SK-N-SH (cell line): Measurements from ENCODE around the gene SYT6. TPM values are rescaled to one million over a fixed set of nuclear protein-coding genes. Genes with fewer than 3 reads are reported as not detected.

Experiments
- CTCF ChIA-PET: fragments of 300-600, 350-600 bp; formaldehyde crosslinking; extraction: SDS; loops from one replicate; lab custom pipeline; 2021; lab: Yijun Ruan, JAX
- POLR2A ChIA-PET: fragments of 350-600 bp; sonication (Branson Sonifier 250); formaldehyde crosslinking; extraction: SDS; loops from one replicate; lab custom pipeline; 2020; ENCODE audit warnings: antibody characterized with exemption, inconsistent platforms; lab: Yijun Ruan, JAX
- DNase-seq: peaks from one replicate; pipeline ENCODE4 v3.0.0; 2012
- H2AFZ ChIP-seq: fragments of 200-600 bp; sonication (generic); 2 replicates; pipeline ENCODE4 v1.8.1; 2016; ENCODE audit warnings: antibody characterized with exemption, mild to moderate bottlenecking, low read depth
- H3F3A ChIP-seq: fragments of 200-600 bp; sonication (generic); replicated peaks from 2 replicates; pipeline ENCODE3; 2016; ENCODE audit warnings: antibody characterized with exemption, mild to moderate bottlenecking; ENCODE audit not compliant: insufficient read depth
- H3K27ac ChIP-seq, 2 experiments: fragments of 200-500 bp in 1 of 2; fragments of 200-600 bp in 1 of 2; sonication (Bioruptor generic) in 1 of 2; sonication (generic), shearing (Covaris generic) in 1 of 2; 2 replicates each; pipeline versions ENCODE4 v1.5.1 to v1.6.1; 2014 to 2016; ENCODE audit warnings: low read depth in 2 of 2, inconsistent platforms in 1 of 2, low read length in 1 of 2, mild to moderate bottlenecking in 1 of 2, mixed read lengths in 1 of 2
- H3K27me3 ChIP-seq: fragments of 200-600 bp; sonication (generic), shearing (Covaris generic); 2 replicates; pipeline ENCODE4 v1.6.1; 2016; ENCODE audit warnings: mixed run types; ENCODE audit not compliant: insufficient read depth
- H3K36me3 ChIP-seq, 2 experiments: fragments of 200-500 bp in 1 of 2; fragments of 200-600 bp in 1 of 2; sonication (Bioruptor generic) in 1 of 2; sonication (generic) in 1 of 2; replicated peaks in 1 of 2; 2 replicates each; pipeline versions ENCODE3 to v1.5.1; 2014 to 2016; ENCODE audit warnings: low read length in 1 of 2, mild to moderate bottlenecking in 1 of 2; ENCODE audit not compliant: insufficient read depth in 2 of 2, control insufficient read depth in 1 of 2
- H3K4me1 ChIP-seq, 2 experiments: fragments of 200-500 bp in 1 of 2; fragments of 200-600 bp in 1 of 2; sonication (Bioruptor generic) in 1 of 2; sonication (generic), shearing (Covaris generic) in 1 of 2; 2 replicates each; pipeline versions ENCODE4 v1.5.1 to v1.6.1; 2014 to 2016; ENCODE audit warnings: low read depth in 1 of 2, low read length in 1 of 2, mixed run types in 1 of 2; ENCODE audit not compliant: insufficient read depth in 2 of 2, control insufficient read depth in 1 of 2
- H3K4me2 ChIP-seq: fragments of 200-600 bp; sonication (generic), shearing (Covaris generic); 2 replicates; pipeline ENCODE4 v1.6.1; 2017; ENCODE audit warnings: mixed run types
- H3K4me3 ChIP-seq, 2 experiments: fragments of 200-500 bp in 1 of 2; fragments of 200-600 bp in 1 of 2; sonication (Bioruptor generic) in 1 of 2; sonication (generic), shearing (Covaris generic) in 1 of 2; 2 replicates each; pipeline versions ENCODE4 v1.5.1 to v1.8.1; 2014 to 2016; ENCODE audit warnings: low read depth in 2 of 2, inconsistent platforms in 1 of 2, low read length in 1 of 2, mild to moderate bottlenecking in 1 of 2, mixed read lengths in 1 of 2, moderate library complexity in 1 of 2
- H3K79me2 ChIP-seq: fragments of 200-600 bp; sonication (generic); 2 replicates; pipeline ENCODE4 v1.8.1; 2017; ENCODE audit warnings: mild to moderate bottlenecking; ENCODE audit not compliant: insufficient read depth
- H3K9ac ChIP-seq: fragments of 200-600 bp; sonication (generic); 2 replicates; pipeline ENCODE4 v1.6.1; 2017; ENCODE audit warnings: mixed run types
- H3K9me2 ChIP-seq: fragments of 200-600 bp; sonication (generic); 2 replicates; pipeline ENCODE4 v1.6.1; 2017; ENCODE audit warnings: mixed run types
- H3K9me3 ChIP-seq: fragments of 200-600 bp; sonication (generic); 2 replicates; pipeline ENCODE4 v1.6.1; 2017; ENCODE audit warnings: mixed run types, mild to moderate bottlenecking, moderate library complexity
- H4K20me1 ChIP-seq: fragments of 200-600 bp; sonication (generic); 2 replicates; pipeline ENCODE4 v1.6.1; 2017; ENCODE audit warnings: mild to moderate bottlenecking, mixed run types; ENCODE audit not compliant: insufficient read depth
- CHD2 ChIP-seq: fragments of 150-350 bp; IDR thresholded peaks from 2 replicates; pipeline ENCODE4 v1.6.1; 2018; ENCODE audit warnings: low read length; ENCODE audit not compliant: partially characterized antibody
- FOXM1 ChIP-seq: IDR thresholded peaks from 2 replicates; pipeline ENCODE4 v1.4.0; 2012; ENCODE audit warnings: low read depth, mild to moderate bottlenecking
- JUND ChIP-seq: IDR thresholded peaks from 2 replicates; pipeline ENCODE4 v1.4.0; 2012
- MXI1 ChIP-seq: IDR thresholded peaks from 2 replicates; pipeline ENCODE4 v1.6.1; 2012; ENCODE audit warnings: mild to moderate bottlenecking, low read depth, low read length, improper control_type of control experiment
- NFIC ChIP-seq: IDR thresholded peaks from 2 replicates; pipeline ENCODE4 v1.4.0; 2012; ENCODE audit warnings: borderline replicate concordance
- NRF1 ChIP-seq: IDR thresholded peaks from 2 replicates; pipeline ENCODE4 v1.6.1; 2012; ENCODE audit warnings: low read depth, mild to moderate bottlenecking, low read length
- POLR2AphosphoS5 ChIP-seq: IDR thresholded peaks from 2 replicates; pipeline ENCODE4 v1.6.1; 2012; ENCODE audit warnings: low read depth, low read length
- RCOR1 ChIP-seq: fragments of 150-350 bp; IDR thresholded peaks from 2 replicates; pipeline ENCODE4 v1.6.1; 2017; ENCODE audit warnings: antibody characterized with exemption, low read length
- RFX5 ChIP-seq: IDR thresholded peaks from 2 replicates; pipeline ENCODE4 v1.6.1; 2012; ENCODE audit warnings: mild to moderate bottlenecking, improper control_type of control experiment, low read length
- SIN3A ChIP-seq: IDR thresholded peaks from 2 replicates; pipeline ENCODE4 v1.6.1; 2012; ENCODE audit warnings: low read depth, mild to moderate bottlenecking, low read length, moderate library complexity, borderline replicate concordance
- SMC3 ChIP-seq: IDR thresholded peaks from 2 replicates; pipeline ENCODE4 v1.6.1; 2012; ENCODE audit warnings: low read depth, low read length, improper control_type of control experiment
- TAF1 ChIP-seq: IDR thresholded peaks from 2 replicates; pipeline ENCODE4 v1.6.1; 2012; ENCODE audit warnings: low read depth, mild to moderate bottlenecking, low read length, moderate library complexity, borderline replicate concordance
- TCF12 ChIP-seq: IDR thresholded peaks from 2 replicates; pipeline ENCODE4 v1.4.0; 2012
- TEAD4 ChIP-seq: IDR thresholded peaks from 2 replicates; pipeline ENCODE4 v1.4.0; 2012; ENCODE audit warnings: mild to moderate bottlenecking, borderline replicate concordance; ENCODE audit not compliant: insufficient read depth
- YY1 ChIP-seq: IDR thresholded peaks from 2 replicates; pipeline ENCODE4 v1.4.0; 2012; ENCODE audit warnings: low read depth, mild to moderate bottlenecking
- WGBS: methylation state at CpG from one replicate; pipeline ENCODE4 v1.1.6; 2017; ENCODE audit warnings: low lambda C conversion rate; 5-methylcytosine and 5-hydroxymethylcytosine counted together
- polyA plus RNA-seq, 3 experiments: library from polyadenylated mRNA; depleted of rRNA; stranded (reverse); fragments of >200 nt; gene quantifications; 2 replicates each; pipeline ENCODE4 v1.2.3, GENCODE V29; 2012
- TF ChIP-seq, protein P1 (sequence below): IDR thresholded peaks from 2 replicates; pipeline ENCODE4 v1.4.0; 2012; ENCODE audit warnings: low read depth, borderline replicate concordance
- TF ChIP-seq, protein P2 (sequence below): IDR thresholded peaks from 2 replicates; pipeline ENCODE4 v1.4.0; 2012; ENCODE audit warnings: low read depth
- TF ChIP-seq, protein P3 (sequence below): IDR thresholded peaks from 2 replicates; pipeline ENCODE4 v1.4.0; 2012; ENCODE audit warnings: low read depth, borderline replicate concordance

Gene SYT6
- polyA plus RNA-seq, 1 of the 3 experiments (the other 2 are of a cell fraction) = not detected

DNA sequence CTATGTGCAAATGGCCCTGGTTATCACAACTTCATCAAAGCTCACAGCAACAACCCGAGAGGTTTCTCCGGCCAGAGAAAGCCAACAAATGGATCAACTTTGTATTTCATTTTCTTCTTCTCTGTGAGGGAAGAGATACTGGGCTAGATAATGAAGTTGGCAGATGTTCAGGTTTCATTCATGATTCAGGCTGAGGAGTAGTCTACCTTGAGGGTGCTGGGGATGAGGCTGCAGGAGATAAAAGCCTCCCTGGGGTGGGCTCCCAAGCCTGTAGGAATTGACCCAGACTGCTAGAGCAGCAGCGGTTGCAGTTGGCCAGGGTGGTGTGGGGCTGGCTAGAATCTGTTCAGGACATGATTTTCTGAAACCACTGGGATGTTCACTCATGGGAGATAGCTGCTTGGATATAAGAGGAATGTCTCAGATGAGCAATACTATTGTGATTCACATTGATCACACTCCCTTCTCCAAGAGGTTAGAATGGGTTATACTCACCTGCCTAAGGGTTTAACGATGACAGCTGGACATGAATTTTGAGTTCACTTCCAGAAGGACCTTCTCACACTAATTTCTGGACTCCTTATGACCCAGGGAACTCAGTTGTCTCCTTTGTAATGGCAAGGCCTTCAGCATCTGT, 64.0 kb downstream of the SYT6 start:
- CTCF ChIA-PET = interaction anchor here (0.9 to 1.3 kb wide), 2 partner anchors 10 to 15 kb away, joined by 3 read pairs; no protein-coding TSS in a partner anchor
- Histone ChIP-seq H3K9me3 (no peaks in the 10 kb centered on the region), H3K79me2 (no peaks in the 10 kb centered on the region), H3K36me3 (no peaks in the 10 kb centered on the region), H3F3A (no peaks in the 10 kb centered on the region), H4K20me1 (no peaks in the 10 kb centered on the region), H3K9me2 (no peaks in the 10 kb centered on the region), H2AFZ (no peak overlapping the region), H3K9ac (no peak overlapping the region), H3K4me2 (no peak overlapping the region), H3K4me1 (peaks cover 0 to 5% of the 10 kb centered on the region in 2 experiments; a peak in 2 of 4 replicates), H3K27me3 (peaks cover 12% of the 10 kb centered on the region; the same call in 1 of the 2 replicates), H3K27ac (no peak overlapping the region), H3K4me3 (no peak overlapping the region)
- TF ChIP-seq RCOR1 = no peak
- no peak for TF ChIP-seq JUND
- no peak for TF ChIP-seq TCF12
- TF ChIP-seq, protein P1, sequence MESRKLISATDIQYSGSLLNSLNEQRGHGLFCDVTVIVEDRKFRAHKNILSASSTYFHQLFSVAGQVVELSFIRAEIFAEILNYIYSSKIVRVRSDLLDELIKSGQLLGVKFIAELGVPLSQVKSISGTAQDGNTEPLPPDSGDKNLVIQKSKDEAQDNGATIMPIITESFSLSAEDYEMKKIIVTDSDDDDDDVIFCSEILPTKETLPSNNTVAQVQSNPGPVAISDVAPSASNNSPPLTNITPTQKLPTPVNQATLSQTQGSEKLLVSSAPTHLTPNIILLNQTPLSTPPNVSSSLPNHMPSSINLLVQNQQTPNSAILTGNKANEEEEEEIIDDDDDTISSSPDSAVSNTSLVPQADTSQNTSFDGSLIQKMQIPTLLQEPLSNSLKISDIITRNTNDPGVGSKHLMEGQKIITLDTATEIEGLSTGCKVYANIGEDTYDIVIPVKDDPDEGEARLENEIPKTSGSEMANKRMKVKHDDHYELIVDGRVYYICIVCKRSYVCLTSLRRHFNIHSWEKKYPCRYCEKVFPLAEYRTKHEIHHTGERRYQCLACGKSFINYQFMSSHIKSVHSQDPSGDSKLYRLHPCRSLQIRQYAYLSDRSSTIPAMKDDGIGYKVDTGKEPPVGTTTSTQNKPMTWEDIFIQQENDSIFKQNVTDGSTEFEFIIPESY = no peak
- no peak for TF ChIP-seq TAF1
- no peak for TF ChIP-seq CHD2
- TF ChIP-seq SIN3A = no peak
- no peak for TF ChIP-seq YY1
- TF ChIP-seq MXI1 = no peak
- TF ChIP-seq SMC3 = no peak
- TF ChIP-seq NFIC = no peak
- TF ChIP-seq, protein P2, sequence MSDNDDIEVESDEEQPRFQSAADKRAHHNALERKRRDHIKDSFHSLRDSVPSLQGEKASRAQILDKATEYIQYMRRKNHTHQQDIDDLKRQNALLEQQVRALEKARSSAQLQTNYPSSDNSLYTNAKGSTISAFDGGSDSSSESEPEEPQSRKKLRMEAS = no peak
- DNase-seq = no peak
- POLR2A ChIA-PET = no interaction called here
- WGBS = 51% methylated on average over 4 of the region's 4 CpGs

DNA sequence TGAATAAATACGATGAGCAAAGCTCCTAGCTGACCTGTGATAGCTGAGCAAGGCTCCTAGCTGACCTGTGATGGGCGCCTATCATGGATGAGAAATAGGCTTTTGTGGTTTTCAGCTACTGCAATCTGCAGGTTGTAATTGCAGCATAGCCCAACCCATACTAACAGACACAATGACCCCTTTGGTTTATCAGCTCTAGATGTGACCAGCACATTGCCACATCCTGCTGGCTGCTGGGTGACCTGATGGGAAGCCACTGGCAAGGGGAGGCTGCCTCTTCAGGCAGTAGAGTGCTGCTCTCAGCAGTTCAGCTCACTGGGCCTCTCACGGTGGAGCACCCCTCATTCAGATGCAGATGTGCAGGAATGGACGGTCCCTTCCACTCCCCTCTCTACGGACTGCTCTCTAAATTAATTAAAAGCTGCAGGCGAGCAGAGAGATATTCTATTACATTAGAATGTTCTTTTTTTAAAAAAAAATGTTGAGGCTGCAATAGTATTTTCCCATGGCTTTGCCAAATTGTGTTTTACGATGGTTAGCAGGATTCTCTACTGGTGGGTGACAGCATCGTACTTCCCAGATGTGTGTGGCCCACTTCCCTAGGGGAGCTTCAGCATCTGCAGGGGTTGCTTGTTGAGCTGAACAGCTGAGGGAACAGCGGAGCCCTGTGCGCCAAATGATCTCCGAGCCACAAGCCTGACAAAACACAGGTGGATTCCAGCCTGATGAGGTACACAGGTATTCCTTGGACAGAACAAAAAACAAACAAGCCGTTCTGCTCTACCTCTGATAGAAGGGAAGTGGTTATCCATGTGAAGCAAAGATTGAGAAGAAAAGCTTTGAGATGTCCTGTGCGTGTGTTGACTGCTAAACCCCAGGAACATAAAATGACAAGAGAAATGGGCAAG, 65.0 kb downstream of the SYT6 start:
- Histone ChIP-seq H3K9ac (no peak overlapping the region), H3K4me2 (no peak overlapping the region), H3K36me3 (no peaks in the 10 kb centered on the region), H3K27ac (no peak overlapping the region), H3K4me3 (no peak overlapping the region), H3F3A (no peaks in the 10 kb centered on the region), H2AFZ (no peak overlapping the region), H4K20me1 (no peaks in the 10 kb centered on the region), H3K9me3 (no peaks in the 10 kb centered on the region), H3K9me2 (no peaks in the 10 kb centered on the region), H3K79me2 (no peaks in the 10 kb centered on the region), H3K4me1 (peaks cover 0 to 5% of the 10 kb centered on the region in 2 experiments; a peak in 1 of 4 replicates), H3K27me3 (peaks cover 4% of the 10 kb centered on the region; the same call in 1 of the 2 replicates)
- POLR2A ChIA-PET = no interaction called here
- DNase-seq = peak; percentile 27
- 46% methylated on average over 11 of the region's 13 CpGs for WGBS
- CTCF ChIA-PET = interaction anchor here (0.9 to 1.4 kb wide), 4 partner anchors 10 to 112 kb away, joined by 3 to 4 read pairs (median 3); no protein-coding TSS in a partner anchor
- TF ChIP-seq NRF1 (no peak), FOXM1 (no peak), RFX5 (no peak), TEAD4 (no peak), YY1 (no peak), SIN3A (no peak), CHD2 (no peak), POLR2AphosphoS5 (no peak), TAF1 (no peak)
- TF ChIP-seq, protein P3, sequence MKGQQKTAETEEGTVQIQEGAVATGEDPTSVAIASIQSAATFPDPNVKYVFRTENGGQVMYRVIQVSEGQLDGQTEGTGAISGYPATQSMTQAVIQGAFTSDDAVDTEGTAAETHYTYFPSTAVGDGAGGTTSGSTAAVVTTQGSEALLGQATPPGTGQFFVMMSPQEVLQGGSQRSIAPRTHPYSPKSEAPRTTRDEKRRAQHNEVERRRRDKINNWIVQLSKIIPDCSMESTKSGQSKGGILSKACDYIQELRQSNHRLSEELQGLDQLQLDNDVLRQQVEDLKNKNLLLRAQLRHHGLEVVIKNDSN = no peak
- TF ChIP-seq, protein P1 = no peak
